ENCODE results near the gene SETBP1. TPM values are rescaled to one million over a fixed set of nuclear protein-coding genes. Genes with fewer than 3 reads are reported as not detected.

SETBP1 gene
- total RNA-seq, 1 donor from 2014 or later = 12.0 TPM

GRCh38 chr18:44638811-44639210 is 41.9 kb upstream of the SETBP1 start:
- no peak overlapping the region for H3K27ac Mint-ChIP-seq
- Histone ChIP-seq H3K4me3 (no peak overlapping the region), H3K9me3 (ENCODE audit: low read depth) (no peaks in the 10 kb centered on the region), H3K79me2 (ENCODE audit: low read depth) (no peaks in the 10 kb centered on the region), H3K4me1 (peaks cover 3% of the 10 kb centered on the region), H3K27me3 (no peaks in the 10 kb centered on the region), H3K4me2 (no peak overlapping the region), H2AFZ (replicated peaks) (no peak overlapping the region), H3K27ac (no peak overlapping the region), H3K9ac (no peak overlapping the region), H3K36me3 (no peaks in the 10 kb centered on the region), H3F3A (ENCODE audit: low read depth) (no peaks in the 10 kb centered on the region), H4K20me1 (ENCODE audit: low read depth) (no peaks in the 10 kb centered on the region)
- TF ChIP-seq EZH2phosphoT487 (IDR thresholded peaks at IDR 0.05) = no peak
- no peak for TF ChIP-seq EZH2 (IDR thresholded peaks at IDR 0.05)
- TF ChIP-seq, protein P1, sequence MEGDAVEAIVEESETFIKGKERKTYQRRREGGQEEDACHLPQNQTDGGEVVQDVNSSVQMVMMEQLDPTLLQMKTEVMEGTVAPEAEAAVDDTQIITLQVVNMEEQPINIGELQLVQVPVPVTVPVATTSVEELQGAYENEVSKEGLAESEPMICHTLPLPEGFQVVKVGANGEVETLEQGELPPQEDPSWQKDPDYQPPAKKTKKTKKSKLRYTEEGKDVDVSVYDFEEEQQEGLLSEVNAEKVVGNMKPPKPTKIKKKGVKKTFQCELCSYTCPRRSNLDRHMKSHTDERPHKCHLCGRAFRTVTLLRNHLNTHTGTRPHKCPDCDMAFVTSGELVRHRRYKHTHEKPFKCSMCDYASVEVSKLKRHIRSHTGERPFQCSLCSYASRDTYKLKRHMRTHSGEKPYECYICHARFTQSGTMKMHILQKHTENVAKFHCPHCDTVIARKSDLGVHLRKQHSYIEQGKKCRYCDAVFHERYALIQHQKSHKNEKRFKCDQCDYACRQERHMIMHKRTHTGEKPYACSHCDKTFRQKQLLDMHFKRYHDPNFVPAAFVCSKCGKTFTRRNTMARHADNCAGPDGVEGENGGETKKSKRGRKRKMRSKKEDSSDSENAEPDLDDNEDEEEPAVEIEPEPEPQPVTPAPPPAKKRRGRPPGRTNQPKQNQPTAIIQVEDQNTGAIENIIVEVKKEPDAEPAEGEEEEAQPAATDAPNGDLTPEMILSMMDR (IDR thresholded peaks at IDR 0.05) = no peak
- no peaks in the 10 kb centered on the region for H3K4me1 Mint-ChIP-seq
- H3K36me3 Mint-ChIP-seq = no peaks in the 10 kb centered on the region
- H3K9me3 Mint-ChIP-seq = peaks cover 3% of the 10 kb centered on the region
- H3K4me3 Mint-ChIP-seq = no peak overlapping the region
- no peak for DNase-seq (ENCODE audit: low spot score)
- H3K27me3 Mint-ChIP-seq (ENCODE audit: insufficient read depth, low read depth) = peaks cover 4% of the 10 kb centered on the region

- no peak overlapping the region for H3K4me3 ChIP-seq
- no peak for DNase-seq (ENCODE audit: low spot score)
- no peak overlapping the region for H3K4me2 ChIP-seq
- Mint-ChIP-seq H3K9me3 (no peaks in the 10 kb centered on the region), H3K27ac (no peak overlapping the region), H3K36me3 (no peaks in the 10 kb centered on the region), H3K4me1 (peaks cover 7% of the 10 kb centered on the region), H3K27me3 (ENCODE audit: insufficient read depth, low read depth) (no peaks in the 10 kb centered on the region), H3K4me3 (no peak overlapping the region)
- H3K27ac ChIP-seq = no peak overlapping the region
- no peaks in the 10 kb centered on the region for H4K20me1 ChIP-seq (ENCODE audit: low read depth)
- H3K36me3 ChIP-seq = no peaks in the 10 kb centered on the region
- H3K9ac ChIP-seq = no peak overlapping the region
- H3K9me3 ChIP-seq (ENCODE audit: low read depth) = no peaks in the 10 kb centered on the region
- no peaks in the 10 kb centered on the region for H3K79me2 ChIP-seq (ENCODE audit: low read depth)
- no peaks in the 10 kb centered on the region for H3K27me3 ChIP-seq
- no peak overlapping the region for H2AFZ ChIP-seq (replicated peaks)
- no peaks in the 10 kb centered on the region for H3F3A ChIP-seq (ENCODE audit: low read depth)
- TF ChIP-seq EZH2phosphoT487 (IDR thresholded peaks at IDR 0.05) (no peak), EZH2 (IDR thresholded peaks at IDR 0.05) (no peak)
- TF ChIP-seq, protein P1 (IDR thresholded peaks at IDR 0.05) = no peak
- no peaks in the 10 kb centered on the region for H3K4me1 ChIP-seq
These were observed 37.7 kb upstream of the SETBP1 start for GRCh38 chr18:44643004-44643403.

DNA sequence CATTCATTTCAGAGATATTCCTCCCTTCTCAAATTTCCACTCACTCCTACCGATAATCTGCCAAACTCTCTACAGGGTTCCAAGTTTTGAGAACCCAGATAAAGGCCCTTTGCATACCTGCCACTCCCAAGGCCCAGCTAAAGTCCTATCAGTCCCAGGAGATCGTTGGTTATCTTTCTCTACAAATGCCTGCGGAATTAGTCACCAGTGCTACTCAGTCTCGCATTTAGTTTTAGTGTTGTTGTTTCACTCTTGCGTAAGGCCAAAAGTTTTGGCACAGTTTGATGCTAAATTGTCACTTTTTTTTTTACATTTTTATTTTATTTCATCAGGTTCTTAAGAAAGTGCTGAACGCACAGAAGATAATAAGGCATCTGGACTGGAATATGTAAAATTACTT is 29.2 kb upstream of the SETBP1 start:
- Histone ChIP-seq H3K4me2 (no peak overlapping the region), H2AFZ (replicated peaks) (no peak overlapping the region), H3K4me3 (no peak overlapping the region), H3K9ac (no peak overlapping the region), H3K4me1 (no peaks in the 10 kb centered on the region), H3K79me2 (ENCODE audit: low read depth) (no peaks in the 10 kb centered on the region), H4K20me1 (ENCODE audit: low read depth) (no peaks in the 10 kb centered on the region), H3F3A (ENCODE audit: low read depth) (no peaks in the 10 kb centered on the region), H3K27me3 (no peaks in the 10 kb centered on the region), H3K27ac (no peak overlapping the region), H3K36me3 (no peaks in the 10 kb centered on the region), H3K9me3 (ENCODE audit: low read depth) (no peaks in the 10 kb centered on the region)
- TF ChIP-seq EZH2 (IDR thresholded peaks at IDR 0.05) = no peak
- TF ChIP-seq, protein P1 (IDR thresholded peaks at IDR 0.05) = no peak
- no peak for TF ChIP-seq EZH2phosphoT487 (IDR thresholded peaks at IDR 0.05)
- Mint-ChIP-seq H3K4me1 (peaks cover 8% of the 10 kb centered on the region), H3K27me3 (ENCODE audit: insufficient read depth, low read depth) (no peaks in the 10 kb centered on the region), H3K9me3 (no peaks in the 10 kb centered on the region), H3K27ac (no peak overlapping the region), H3K36me3 (no peaks in the 10 kb centered on the region), H3K4me3 (no peak overlapping the region)
- no peak for DNase-seq (ENCODE audit: low spot score)

All from neural progenitor cell (in vitro differentiated cells).